ENCODE measurements around the gene FANCC. TPM values are rescaled to one million over a fixed set of nuclear protein-coding genes. Genes with fewer than 3 reads are reported as not detected.
A peak's percentile ranks its signal among the peaks of the same experiment; 100 is the strongest.

FANCC gene
- total and polyA plus RNA-seq, 2 of the 4 experiments (the other 2 are of a cell fraction), result 4.7 to 6.3 TPM

GRCh38 chr9:95226921-95227320, 90.6 kb downstream of the FANCC start:
- TF ChIP-seq CTCF (conservative IDR thresholded peaks at IDR 0.05; ENCODE audit: low read depth, low read length) (no peak), RFX5 (IDR thresholded peaks at IDR 0.05; ENCODE audit: low read depth, low read length) (no peak), BHLHE40 (IDR thresholded peaks at IDR 0.05; ENCODE audit: low read depth, low read length) (no peak), FOS (IDR thresholded peaks at IDR 0.05; ENCODE audit: low read depth, low read length) (no peak), RCOR1 (IDR thresholded peaks at IDR 0.05; ENCODE audit: insufficient replicate concordance, low read length) (no peak), MAFK (IDR thresholded peaks at IDR 0.05; ENCODE audit: low read depth, low read length) (no peak), CEBPB (IDR thresholded peaks at IDR 0.05; ENCODE audit: low read depth, low read length) (no peak), CHD1 (IDR thresholded peaks at IDR 0.05; ENCODE audit: low read depth, low read length) (no peak), MXI1 (IDR thresholded peaks at IDR 0.05; ENCODE audit: borderline replicate concordance, low read depth, low read length) (no peak), POLR2A (IDR thresholded peaks at IDR 0.05; ENCODE audit: low read depth, low read length) (no peak), SMC3 (IDR thresholded peaks at IDR 0.05; ENCODE audit: low read depth, low read length) (no peak), ELK1 (IDR thresholded peaks at IDR 0.05; ENCODE audit: borderline replicate concordance, low read depth, low read length) (no peak)
- in situ Hi-C loops (cut with MboI; ENCODE audit: low sequenced_read_pairs), result no loop called here
- no peak overlapping the region for H4K5ac ChIP-seq (ENCODE audit: low read depth, low read length)
- H3K14ac ChIP-seq (replicated peaks; ENCODE audit: low read depth, low read length), result no peak overlapping the region
- H2BK120ac ChIP-seq (ENCODE audit: low read depth, low read length), result no peak overlapping the region
- 82% methylated on average over 3 of the region's 7 CpGs; no CpG with 5 or more reads in 1 of the 2 experiments for WGBS, 2 experiments (ENCODE audit: extremely low coverage in 2 of 2, insufficient read length in 1 of 2)
- H4K91ac ChIP-seq (ENCODE audit: insufficient read depth, low read depth, low read length), result no peak overlapping the region
- no peaks in the 10 kb centered on the region for H3K9me3 ChIP-seq (ENCODE audit: control insufficient read depth, insufficient read depth, low read length)
- H2BK20ac ChIP-seq (ENCODE audit: low read depth, low read length), result no peak overlapping the region
- dilution Hi-C loops (cut with HindIII; ENCODE audit: low sequenced_read_pairs, unreplicated experiment), result no loop called here
- POLR2A ChIA-PET (ENCODE audit: unreplicated experiment), result no interaction called here
- H3K9ac ChIP-seq (ENCODE audit: low read depth, low read length), result no peak overlapping the region
- H4K20me1 ChIP-seq (ENCODE audit: insufficient read depth, low read length), result no peaks in the 10 kb centered on the region
- CTCF ChIA-PET, result no interaction called here
- H3K4me3 ChIP-seq (ENCODE audit: insufficient read depth, low read depth, low read length), result no peak overlapping the region
- H3K18ac ChIP-seq (ENCODE audit: low read depth, low read length), result no peak overlapping the region
- no peaks in the 10 kb centered on the region for H3K79me1 ChIP-seq (ENCODE audit: low read depth in 1 of 2, low read length in 2 of 2)
- no peak overlapping the region for H3K4ac ChIP-seq (ENCODE audit: low read depth, low read length)
- H2BK5ac ChIP-seq (ENCODE audit: low read depth, low read length, poor library complexity, severe bottlenecking), result no peak overlapping the region
- 0 out of 2 replicates have a peak, but pooled peaks cover 1% of the 10 kb centered on the region for H3K36me3 ChIP-seq (ENCODE audit: control insufficient read depth, insufficient read depth, low read length)
- no peak overlapping the region for H4K8ac ChIP-seq (ENCODE audit: low read depth in 2 of 2, low read length in 2 of 2)
- H3K27ac ChIP-seq (ENCODE audit: insufficient read depth, low read length), result no peak overlapping the region
- no peaks in the 10 kb centered on the region for H3K27me3 ChIP-seq (ENCODE audit: control insufficient read depth, insufficient read depth, low read length)
- BruUV-seq (replicated peaks), result no TSS peak
- H3K4me1 ChIP-seq (ENCODE audit: control insufficient read depth, insufficient read depth, low read length), result peaks cover 2% of the 10 kb centered on the region; the same call in 1 of the 2 replicates
- no peak overlapping the region for H2BK15ac ChIP-seq (ENCODE audit: low read depth, low read length)
- ATAC-seq (ENCODE audit: low read depth) (peak; percentile 35; the same call in 1 of the 2 replicates), DNase-seq (no peak)
- H3K4me2 ChIP-seq (ENCODE audit: low read depth, low read length), result no peak overlapping the region
- no peak overlapping the region for H2AK9ac ChIP-seq (replicated peaks; ENCODE audit: low read depth, low read length, poor library complexity)
- H3K23ac ChIP-seq (ENCODE audit: low read depth, low read length), result no peak overlapping the region
- no peak overlapping the region for H2AK5ac ChIP-seq (ENCODE audit: low read depth, low read length)
- H2AFZ ChIP-seq (replicated peaks; ENCODE audit: low read length, poor library complexity), result no peak overlapping the region
- H3K9me1 ChIP-seq (ENCODE audit: insufficient read depth, low read length), result no peaks in the 10 kb centered on the region; the same call in 1 of the 2 replicates
- no peak overlapping the region for H3K56ac ChIP-seq (ENCODE audit: extremely low read depth, insufficient read depth, low read length)
- intact Hi-C loops (cut with micrococcal nuclease), result no loop called here

Data from IMR-90 (cell line).